K562 (cell line): ENCODE data around the gene MRNIP. TPM values are rescaled to one million over a fixed set of nuclear protein-coding genes. Genes with fewer than 3 reads are reported as not detected.

Source experiments
- ATF4 ChIP-seq: fragments of 450-650 bp; formaldehyde crosslinking; IDR thresholded peaks from 2 replicates; pipeline ENCODE4 v1.4.0; 2022; ENCODE audit warnings: mild to moderate bottlenecking, moderate library complexity
- CTCF ChIP-seq, 3 experiments: IDR thresholded peaks in 2 of 3; conservative IDR thresholded peaks in 1 of 3; 2 replicates each; pipeline ENCODE4 v1.5.1; 2011 to 2012; ENCODE audit warnings: low read length in 3 of 3, mild to moderate bottlenecking in 3 of 3, control low read depth in 2 of 3, improper control_type of control experiment in 1 of 3, inconsistent platforms in 1 of 3, low read depth in 1 of 3, mixed read lengths in 1 of 3, moderate library complexity in 1 of 3; ENCODE audit not compliant: insufficient read depth in 2 of 3
- E2F6 ChIP-seq, 2 experiments: IDR thresholded peaks; 2 replicates each; pipeline ENCODE4 v1.6.1; 2011; ENCODE audit warnings: borderline replicate concordance in 1 of 2, control low read depth in 1 of 2, low read depth in 1 of 2, low read length in 1 of 2, mild to moderate bottlenecking in 1 of 2, mixed read lengths in 1 of 2, moderate library complexity in 1 of 2; ENCODE audit not compliant: insufficient read depth in 1 of 2, insufficient read length in 1 of 2, poor library complexity in 1 of 2, severe bottlenecking in 1 of 2; ENCODE audit errors: extremely low read depth in 1 of 2
- HNRNPL ChIP-seq: fragments of 200-400 bp; formaldehyde crosslinking; IDR thresholded peaks from 2 replicates; pipeline ENCODE4 v1.6.1; 2017; ENCODE audit warnings: low read depth, mild to moderate bottlenecking, low read length
- KHSRP ChIP-seq: fragments of 450-650 bp; IDR thresholded peaks from 2 replicates; pipeline ENCODE4 v1.6.1; 2017
- MIER1 ChIP-seq: fragments of 450-650 bp; IDR thresholded peaks from 2 replicates; pipeline ENCODE4 v1.6.1; 2016; ENCODE audit warnings: antibody characterized with exemption, mild to moderate bottlenecking, low read depth
- NEUROD1 ChIP-seq: fragments of 150-350 bp; IDR thresholded peaks from 2 replicates; pipeline ENCODE4 v1.6.1; 2014; ENCODE audit warnings: borderline replicate concordance, low read length, low read depth; ENCODE audit not compliant: partially characterized antibody
- POLR2A ChIP-seq: fragments of 450-650 bp; conservative IDR thresholded peaks from 2 replicates; pipeline ENCODE4 v1.6.1; 2016
- STAT6 ChIP-seq: sonication (generic); formaldehyde crosslinking; IDR thresholded peaks from 2 replicates; pipeline ENCODE4 v1.8.1; 2023; ENCODE audit warnings: mild to moderate bottlenecking, missing genetic modification reagents
- ZFP91 ChIP-seq: sonication (generic); formaldehyde crosslinking; IDR thresholded peaks from 2 replicates; pipeline ENCODE4 v1.8.0; 2022; ENCODE audit warnings: mild to moderate bottlenecking, missing genetic modification reagents
- ZNF134 ChIP-seq: fragments of 250-450 bp; sonication (Bioruptor Pico); conservative IDR thresholded peaks from 2 replicates; pipeline ENCODE4 v1.4.0; 2020
- ZNF253 ChIP-seq: fragments of 250-450 bp; sonication (Bioruptor Pico); conservative IDR thresholded peaks from 2 replicates; pipeline ENCODE4 v1.6.1; 2021; ENCODE audit warnings: mild to moderate bottlenecking
- ZNF277 ChIP-seq: fragments of 250-450 bp; sonication (Bioruptor Pico); IDR thresholded peaks from 2 replicates; pipeline ENCODE4 v1.8.0; 2022; ENCODE audit warnings: inconsistent platforms, mild to moderate bottlenecking, moderate library complexity, borderline replicate concordance
- ZNF449 ChIP-seq: fragments of 250-450 bp; sonication (Bioruptor Pico); IDR thresholded peaks from 2 replicates; pipeline ENCODE4 v1.8.0; 2022; ENCODE audit warnings: moderate library complexity, mild to moderate bottlenecking, inconsistent platforms
- ZNF766 ChIP-seq: fragments of 200-800 bp; sonication (Bioruptor generic); conservative IDR thresholded peaks from 2 replicates; pipeline ENCODE4 v1.6.1; 2016; ENCODE audit warnings: missing genetic modification characterization, missing compliant biosample characterization
- ZNF830 ChIP-seq: fragments of 250-450 bp; sonication (Bioruptor Pico); IDR thresholded peaks from 2 replicates; pipeline ENCODE4 v1.5.0; 2021; ENCODE audit warnings: mild to moderate bottlenecking
- polyA plus RNA-seq, 8 experiments: library from polyadenylated mRNA; depleted of rRNA in 4 of 8; stranded (reverse) in 5 of 8; unstranded in 3 of 8; fragments of >200 nt; fragmentation: Nextera tagmentation in 2 of 8; fragmentation: Illumina TruSeq in 1 of 8; extraction: Ambion mirVana in 2 of 8; extraction: Trizol in 1 of 8; gene quantifications; 2 replicates each; pipeline versions ENCODE4 v1.2.1 to v1.2.3, GENCODE V29; 2011 to 2014; ENCODE audit warnings: inconsistent platforms in 1 of 8, missing spikeins in 1 of 8
- total RNA-seq, 7 experiments: library from RNA; depleted of rRNA in 6 of 7; stranded (reverse); fragments of >200 nt in 6 of 7; fragmentation: Illumina TruSeq in 2 of 7; extraction: Trizol in 2 of 7; gene quantifications; 2 replicates each; pipeline versions ENCODE4 v1.2.1 to v1.2.3, GENCODE V29; 2011 to 2021; ENCODE audit warnings: low replicate concordance in 1 of 7

Gene MRNIP
- total and polyA plus RNA-seq, 9 of the 15 experiments (the other 6 are each of a cell fraction or from before 2014, with no cell fraction given) = 3.6 to 39.0 (median 16.8) TPM

- TF ChIP-seq ZFP91 = no peak
- peak; percentile 52 for TF ChIP-seq POLR2A
- no peak for TF ChIP-seq KHSRP
- no peak for TF ChIP-seq HNRNPL
- TF ChIP-seq ZNF449 = no peak
- peak; percentile 93 for TF ChIP-seq NEUROD1
- peak; percentile 85 to 96 for TF ChIP-seq E2F6 (IDR thresholded peaks at IDR 0.05; ENCODE audit: borderline replicate concordance in 1 of 2, extremely low read depth in 1 of 2, insufficient read depth in 1 of 2, insufficient read length in 1 of 2, low read depth in 1 of 2, low read length in 1 of 2, poor library complexity in 1 of 2, severe bottlenecking in 1 of 2)
- no peak for TF ChIP-seq ATF4 (CRISPR knock-in tag)
- TF ChIP-seq MIER1 = no peak
- TF ChIP-seq ZNF134 (CRISPR knock-in tag) = peak; percentile 48; the same call in 1 of the 2 replicates
- no peak for TF ChIP-seq ZNF277 (CRISPR knock-in tag)
- no peak for TF ChIP-seq ZNF253
- no peak for TF ChIP-seq STAT6
- TF ChIP-seq CTCF (IDR thresholded peaks at IDR 0.05 in 2 of 3, conservative IDR thresholded peaks at IDR 0.05 in 1 of 3; ENCODE audit: insufficient read depth in 2 of 3, low read depth in 1 of 3, low read length in 3 of 3) = no peak
- TF ChIP-seq ZNF830 (CRISPR knock-in tag) = peak; percentile 11; the same call in 1 of the 2 replicates
- peak; percentile 41; the same call in 1 of the 2 replicates for TF ChIP-seq ZNF766 (CRISPR knock-in tag)
Measured at GRCh38 chr5:179818746-179819295, 39.8 kb downstream of the MRNIP start (continued).
